ENCODE data around the gene CHCHD4. TPM values are rescaled to one million over a fixed set of nuclear protein-coding genes. Genes with fewer than 3 reads are reported as not detected.

Gene CHCHD4
- total and polyA plus RNA-seq, 2 of the 8 experiments (the other 6 are each of a cell fraction or from before 2014, with no cell fraction given) = 15.0 to 22.3 TPM

- H4K20me1 ChIP-seq (replicated peaks in 1 of 2; ENCODE audit: control insufficient read depth in 1 of 2, insufficient read depth in 2 of 2, low read length in 2 of 2) = peaks cover 2 to 13% of the 10 kb centered on the region in 2 experiments
- peaks cover 7 to 33% of the 10 kb centered on the region in 2 experiments for H3K79me2 ChIP-seq (ENCODE audit: control insufficient read depth in 1 of 2, insufficient read depth in 2 of 2, low read length in 2 of 2)
- CTCF ChIA-PET (ENCODE audit: partially characterized antibody) = interaction anchor here (0.8 to 3.9 kb wide), 14 partner anchors 10 to 953 kb away, joined by 3 to 37 read pairs (median 4); no protein-coding TSS in a partner anchor
- H3K36me3 ChIP-seq (ENCODE audit: control insufficient read depth in 2 of 4, insufficient read depth in 4 of 4, low read length in 3 of 4) = peaks cover 2 to 14% (median 9%) of the 10 kb centered on the region in 4 experiments; a peak in 6 of 8 replicates
- peak overlapping the region; percentile 47 for H4K5ac ChIP-seq (ENCODE audit: insufficient read length, low read depth, low read length)
- no peak overlapping the region for H2AK5ac ChIP-seq (ENCODE audit: low read depth, low read length)
- peaks cover 14% of the 10 kb centered on the region for H3K79me1 ChIP-seq (ENCODE audit: low read depth, low read length)
- WGBS, 2 experiments (ENCODE audit: extremely low coverage in 1 of 2, insufficient coverage in 1 of 2, insufficient read length in 1 of 2, insufficient replicate concordance in 2 of 2, low coverage in 1 of 2, low lambda C conversion rate in 2 of 2, missing lambda C conversion rate in 1 of 2) = 3% methylated on average over 29 of the region's 44 CpGs; no CpG with 5 or more reads in 1 of the 2 experiments
- H3K4ac ChIP-seq (replicated peaks; ENCODE audit: insufficient read length, low read depth, low read length) = peak overlapping the region; percentile 49
- H3K56ac ChIP-seq (replicated peaks; ENCODE audit: insufficient read length, low read depth, low read length) = no peak overlapping the region
- peak overlapping the region; percentile 90 for H4K8ac ChIP-seq (ENCODE audit: extremely low read depth, insufficient read depth, low read length)
- peak overlapping the region; percentile 72 to 85 (median 85) for H3K9ac ChIP-seq (replicated peaks in 1 of 4; ENCODE audit: extremely low read depth in 1 of 4, low read depth in 3 of 4, low read length in 3 of 4)
- no peak for FAIRE-seq
- peak overlapping the region; percentile 12 for H4K91ac ChIP-seq (replicated peaks; ENCODE audit: insufficient read length, low read length)
- POLR2A ChIA-PET (ENCODE audit: partially characterized antibody) = interaction anchor here (0.5 to 4.7 kb wide), 24 partner anchors 8 to 474 kb away, joined by 3 to 46 read pairs (median 4); partner anchors contain the start of genes LSM3 and XPC
- no peak overlapping the region for H2BK120ac ChIP-seq (replicated peaks; ENCODE audit: low read depth, low read length)
- H3K14ac ChIP-seq (ENCODE audit: insufficient read length) = no peak overlapping the region
- DNase-seq (ENCODE audit: low read depth in 1 of 2, low spot score in 2 of 2) = peak in 1 of 2 experiments; percentile 67
- no peaks in the 10 kb centered on the region for H3K27me3 ChIP-seq (replicated peaks in 1 of 4; ENCODE audit: control insufficient read depth in 3 of 4, extremely low read depth in 1 of 4, insufficient read depth in 3 of 4, low read length in 3 of 4)
- H3K9me3 ChIP-seq (ENCODE audit: insufficient read depth in 2 of 2, low read depth in 1 of 2, low read length in 1 of 2) = no peaks in the 10 kb centered on the region
- H2AFZ ChIP-seq (ENCODE audit: low read length) = peak overlapping the region; percentile 85
- H2BK5ac ChIP-seq (ENCODE audit: low read depth, low read length) = peak overlapping the region; percentile 41
- peaks cover 0 to 14% (median 10%) of the 10 kb centered on the region in 4 experiments; a peak in 6 of 7 replicates for H3K4me1 ChIP-seq (replicated peaks in 1 of 4; ENCODE audit: control insufficient read depth in 3 of 4, insufficient read depth in 4 of 4, low read length in 3 of 4)
- no peak overlapping the region for H3K23ac ChIP-seq (ENCODE audit: insufficient read length)
- H3K4me2 ChIP-seq (ENCODE audit: insufficient read depth in 1 of 2, low read depth in 2 of 2, low read length in 2 of 2) = peak overlapping the region; percentile 96 to 99
- H3K23me2 ChIP-seq (ENCODE audit: low read depth, low read length) = peaks cover 14% of the 10 kb centered on the region
- H3K4me3 ChIP-seq (ENCODE audit: extremely low read depth in 1 of 4, insufficient read depth in 2 of 4, low read depth in 3 of 4, low read length in 4 of 4) = peak overlapping the region; percentile 90 to 97 (median 91)
- no peak overlapping the region for H2BK20ac ChIP-seq (ENCODE audit: low read length)
- no peak overlapping the region for H2BK12ac ChIP-seq (ENCODE audit: low read depth, low read length)
- H3K18ac ChIP-seq (ENCODE audit: extremely low read depth, low read length) = no peak overlapping the region
- H2BK15ac ChIP-seq (ENCODE audit: low read length) = no peak overlapping the region; the same call in 1 of the 2 replicates
- peak overlapping the region; percentile 41 for H3K27ac ChIP-seq (ENCODE audit: low read depth, low read length)
- no peak for TF ChIP-seq USF2 (IDR thresholded peaks at IDR 0.05; ENCODE audit: low read length)
- peak; percentile 59 for TF ChIP-seq PHF8 (conservative IDR thresholded peaks at IDR 0.05; ENCODE audit: low read depth, low read length)
- TF ChIP-seq GTF2F1 (IDR thresholded peaks at IDR 0.05; ENCODE audit: borderline replicate concordance, low read depth, low read length) = no peak
- peak in 1 of 2 experiments; percentile 86; a peak in 1 of 4 replicates for TF ChIP-seq HDAC2 (IDR thresholded peaks at IDR 0.05; ENCODE audit: borderline replicate concordance in 1 of 2, low read depth in 2 of 2, low read length in 2 of 2)
- TF ChIP-seq ASH2L (IDR thresholded peaks at IDR 0.05; ENCODE audit: low read length) = peak; percentile 4
- TF ChIP-seq KDM4A (IDR thresholded peaks at IDR 0.05; ENCODE audit: low read depth, low read length, severe bottlenecking) = peak; percentile 56
- peak; percentile 82 for TF ChIP-seq JUND (IDR thresholded peaks at IDR 0.05; ENCODE audit: low read length)
Measured at GRCh38 chr3:14125193-14126016, 735 bp upstream of the CHCHD4 start.

Measured in H1 (cell line).